ENCODE results near the gene PSMG3. TPM values are rescaled to one million over a fixed set of nuclear protein-coding genes. Genes with fewer than 3 reads are reported as not detected.
"Not testable (repeated sequence)": the region's sequence is repeated elsewhere in the genome, so short reads cannot be mapped to it uniquely, and the experiment has no call there.

Gene PSMG3
- total RNA-seq, 1 experiment from 2014 or later: 87.9 TPM

- DNase-seq (ENCODE audit: low read depth): no peak
These were observed 27.4 kb upstream of the PSMG3 start for GRCh38 chr7:1597066-1597760.

DNA sequence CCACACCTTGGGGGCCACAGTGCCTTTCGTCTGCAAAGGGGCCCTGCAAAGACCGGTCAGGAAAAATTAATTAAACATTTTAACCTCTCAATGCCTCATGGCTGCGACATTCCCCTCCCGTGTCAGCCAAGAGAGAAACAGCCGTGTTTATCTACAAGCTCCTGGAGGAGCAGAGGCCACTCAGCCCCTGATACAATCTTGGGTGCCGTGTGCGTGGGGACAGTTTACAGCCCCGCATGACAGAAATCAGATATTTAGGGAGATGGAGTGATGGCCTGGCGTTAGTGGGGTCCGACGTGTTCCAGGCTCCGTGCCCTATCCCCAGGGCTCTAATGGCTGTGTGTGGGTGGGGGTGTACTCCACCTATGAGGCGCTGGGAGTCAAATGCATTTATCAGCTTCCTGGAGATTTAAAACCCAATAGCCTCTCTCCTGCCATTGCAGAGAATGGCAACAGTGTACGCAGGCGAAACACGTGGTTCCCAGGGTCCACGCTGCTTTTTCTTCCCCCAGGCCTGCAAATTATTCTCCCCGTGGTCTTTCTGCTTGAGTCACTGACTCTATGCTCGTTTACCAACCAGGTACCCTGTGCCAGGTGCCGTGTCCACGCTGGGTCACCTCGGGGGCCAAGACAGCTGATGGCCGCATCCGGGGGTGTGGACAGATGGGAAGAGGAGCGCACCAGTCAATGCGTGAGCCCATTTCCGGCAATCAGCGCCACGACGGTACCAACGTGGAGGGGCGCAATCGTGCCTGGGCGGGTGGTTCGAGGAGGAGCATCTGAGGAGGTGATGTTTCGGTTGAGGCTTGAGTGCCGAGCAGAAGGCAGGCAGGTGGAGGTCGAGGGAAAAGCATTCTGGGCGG, 26.6 kb upstream of the PSMG3 start:
- DNase-seq (ENCODE audit: low read depth): no peak

DNA sequence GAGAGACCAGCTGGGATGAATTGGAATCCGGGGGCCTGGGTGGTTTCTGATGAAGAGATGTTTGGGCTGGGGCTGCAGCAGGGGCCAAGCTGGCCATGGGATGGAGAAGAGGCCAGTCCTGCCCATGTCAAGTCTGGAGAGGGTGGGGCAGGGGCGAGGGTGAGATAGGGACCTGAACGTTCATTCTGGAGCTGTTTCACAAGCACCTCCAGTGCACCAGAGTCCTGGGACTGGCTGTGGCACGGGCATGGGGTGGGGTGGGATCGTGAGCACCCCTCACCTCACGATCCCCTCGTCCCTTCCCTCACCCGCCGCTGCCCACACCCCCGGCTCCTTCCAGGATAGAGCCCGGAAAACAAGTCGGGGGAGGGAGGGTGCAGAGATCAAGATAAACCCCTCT, 25.8 kb upstream of the PSMG3 start:
- no peak for DNase-seq (ENCODE audit: low read depth)

DNA sequence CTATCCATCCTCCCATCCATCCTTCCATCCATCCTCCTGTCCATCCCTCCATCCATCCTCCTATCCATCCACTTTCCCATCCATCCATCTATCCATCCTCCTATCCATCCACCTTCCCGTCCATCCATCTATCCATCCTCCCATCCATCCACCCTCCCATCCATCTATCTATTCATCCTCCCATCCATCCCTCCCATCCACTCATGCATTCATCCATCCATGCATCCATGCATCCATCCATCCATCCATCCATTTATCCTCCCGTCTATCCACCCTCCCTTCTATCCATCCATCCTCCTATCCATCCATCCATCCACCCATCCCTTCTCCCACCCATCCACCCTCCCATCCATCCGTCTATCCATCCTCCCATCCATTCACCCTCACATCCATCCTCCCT, 25.2 kb upstream of the PSMG3 start:
- no peak for DNase-seq (ENCODE audit: low read depth)

GRCh38 chr7:1593904-1594421, 24.1 kb upstream of the PSMG3 start:
- no peak for DNase-seq (ENCODE audit: low read depth)

DNA sequence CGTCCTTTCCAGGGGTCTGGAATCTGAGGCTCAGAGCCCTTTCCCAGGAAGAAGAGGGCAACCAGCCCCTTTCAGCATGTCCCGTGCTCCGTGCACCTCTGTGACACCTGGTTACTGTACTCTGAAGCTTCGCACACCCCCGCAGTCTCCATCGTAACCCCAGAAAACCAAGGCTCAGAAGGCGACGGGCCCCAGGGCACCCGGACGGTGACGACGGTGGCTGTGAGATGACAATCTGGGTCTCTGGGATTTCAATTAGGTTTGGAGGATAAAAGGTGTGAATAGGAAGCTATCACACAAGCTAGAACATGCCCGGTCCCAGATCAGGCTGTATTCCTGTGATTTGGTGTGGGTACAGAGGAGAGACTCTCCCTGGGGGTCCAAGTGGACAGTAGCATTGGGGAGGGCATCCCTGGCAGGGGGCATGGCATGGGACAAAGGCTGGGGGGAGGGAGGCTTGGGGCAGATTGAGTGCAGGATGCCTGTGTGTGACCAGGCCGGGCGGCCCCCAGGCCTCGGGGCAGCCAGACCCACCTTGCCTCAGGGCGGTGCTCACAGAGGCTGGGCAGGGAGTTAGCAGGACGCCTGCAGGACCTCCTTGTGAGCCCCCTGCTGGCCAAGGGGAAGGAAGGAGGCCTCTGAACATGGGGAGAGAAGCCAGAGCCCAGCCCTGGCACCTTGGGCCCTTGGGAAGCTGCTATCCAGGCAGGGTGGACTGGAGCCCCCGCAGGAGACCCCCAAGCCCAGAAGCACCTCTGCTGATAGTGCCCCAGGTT, 23.4 kb upstream of the PSMG3 start:
- DNase-seq (ENCODE audit: low read depth): peak; percentile 22

DNA sequence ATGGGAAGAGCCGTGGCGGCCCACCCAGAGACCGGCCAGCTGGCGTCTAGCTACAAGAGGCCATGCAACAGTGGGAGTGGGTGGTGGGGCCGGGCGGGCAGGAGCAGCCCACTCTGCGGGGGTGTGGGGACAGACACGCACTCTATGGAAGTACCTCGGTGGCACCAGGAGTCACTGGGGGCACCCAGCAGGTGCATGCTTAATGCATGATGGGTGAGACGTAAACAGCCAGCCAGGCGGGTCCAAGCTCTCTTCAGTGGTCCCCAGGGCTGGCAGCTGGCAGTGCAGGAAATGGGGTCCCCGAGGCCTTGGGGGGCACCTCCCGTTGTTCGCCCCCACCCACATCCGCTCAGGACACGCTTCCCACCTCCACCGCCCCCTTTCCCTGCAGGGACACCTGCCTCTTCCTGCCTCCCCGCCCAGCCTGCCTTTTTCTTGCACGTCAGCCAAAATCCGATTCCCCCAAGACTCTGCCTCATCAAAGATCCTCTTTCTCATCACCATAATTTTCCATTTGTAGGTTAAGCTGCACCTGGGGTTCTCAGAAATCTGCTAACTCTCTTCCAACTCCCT, 22.6 kb upstream of the PSMG3 start:
- DNase-seq (ENCODE audit: low read depth): no peak

- no peak for DNase-seq (ENCODE audit: low read depth)
These were observed 22.0 kb upstream of the PSMG3 start for GRCh38 chr7:1591876-1592275.

DNA sequence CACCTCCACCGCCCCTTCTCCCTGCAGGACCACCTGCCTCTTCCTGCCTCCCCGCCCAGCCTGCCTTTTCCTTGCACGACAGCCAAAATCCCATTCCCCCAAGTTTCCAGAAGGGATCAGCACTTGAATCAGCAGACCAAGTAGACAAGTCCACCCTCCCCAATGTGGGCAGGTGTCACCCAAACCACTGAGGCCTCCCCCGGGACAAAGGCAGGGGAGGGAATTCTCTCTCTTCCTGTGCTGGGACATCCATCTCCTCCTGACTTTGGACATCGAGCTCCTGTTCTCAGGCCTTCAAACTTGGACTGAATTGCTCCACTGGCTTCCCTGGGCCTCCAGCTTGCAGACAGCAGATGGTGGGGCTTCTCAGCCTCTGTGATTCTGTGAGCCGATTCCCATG, 21.6 kb upstream of the PSMG3 start:
- no peak for DNase-seq (ENCODE audit: low read depth)

DNA sequence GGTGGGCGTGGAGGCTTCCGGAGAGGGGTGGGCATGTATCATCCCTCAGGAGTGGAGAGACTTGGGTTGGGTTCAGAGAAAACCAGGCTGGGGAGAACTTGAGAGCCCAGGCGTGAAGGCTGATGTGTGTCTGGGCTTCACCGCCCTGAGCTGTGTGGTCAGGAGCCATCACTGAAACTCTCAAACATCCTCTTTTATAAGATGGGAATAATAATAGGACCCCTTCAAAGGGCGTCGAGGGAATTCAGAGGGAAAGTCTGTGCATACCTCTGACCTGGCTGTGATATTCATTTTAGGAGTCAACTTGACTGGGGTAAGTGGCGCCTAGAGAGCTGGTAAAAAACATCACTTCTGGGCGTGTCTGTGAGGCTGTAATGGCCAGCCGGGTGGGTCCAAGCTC, 21.1 kb upstream of the PSMG3 start:
- no peak for DNase-seq (ENCODE audit: low read depth)

DNA sequence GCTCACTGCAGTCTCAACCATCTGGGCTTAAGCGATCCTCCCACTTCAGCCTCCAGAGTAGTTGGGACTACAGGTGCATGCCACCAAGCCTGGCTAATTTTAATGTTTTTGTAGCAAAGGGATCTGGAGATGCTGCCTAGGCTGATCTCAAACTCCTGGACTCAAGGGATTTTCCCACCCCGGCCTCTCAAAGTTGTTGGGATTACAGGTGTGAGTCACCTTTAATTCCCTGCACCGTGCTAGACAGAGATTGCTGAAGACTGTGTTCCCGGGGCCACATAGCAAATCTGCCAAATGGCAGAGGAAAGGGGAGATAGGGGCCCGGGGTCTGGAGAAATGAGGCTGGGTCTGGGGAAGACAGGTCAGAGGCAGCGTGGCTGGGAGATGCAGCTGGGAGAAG, 20.6 kb upstream of the PSMG3 start:
- peak; percentile 30 for DNase-seq (ENCODE audit: low read depth)

DNA sequence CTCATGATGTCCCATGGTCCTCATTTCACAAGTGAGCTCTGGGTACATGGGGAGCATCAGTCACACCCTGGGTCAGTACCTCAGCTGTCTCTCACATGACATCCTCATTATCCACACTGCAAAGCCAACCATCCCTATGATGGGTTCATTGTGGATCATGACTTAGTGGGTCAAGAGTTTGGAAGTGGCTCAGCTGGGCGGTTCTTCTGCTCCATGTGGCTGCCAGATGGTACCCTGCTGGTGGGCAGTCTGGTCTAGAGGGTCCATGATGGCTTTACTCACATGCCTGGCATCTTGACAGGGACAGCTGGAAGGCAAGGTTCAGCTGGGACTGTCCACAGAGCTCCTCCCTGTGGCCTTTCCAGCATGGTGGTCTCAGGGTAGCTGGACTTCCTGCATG, 19.1 kb upstream of the PSMG3 start:
- no peak for DNase-seq (ENCODE audit: low read depth)

GRCh38 chr7:1587738-1588137, 17.9 kb upstream of the PSMG3 start:
- no peak for DNase-seq (ENCODE audit: low read depth)

- DNase-seq (ENCODE audit: low read depth): peak; percentile 35
These were observed 17.2 kb upstream of the PSMG3 start for GRCh38 chr7:1586827-1587705.

DNA sequence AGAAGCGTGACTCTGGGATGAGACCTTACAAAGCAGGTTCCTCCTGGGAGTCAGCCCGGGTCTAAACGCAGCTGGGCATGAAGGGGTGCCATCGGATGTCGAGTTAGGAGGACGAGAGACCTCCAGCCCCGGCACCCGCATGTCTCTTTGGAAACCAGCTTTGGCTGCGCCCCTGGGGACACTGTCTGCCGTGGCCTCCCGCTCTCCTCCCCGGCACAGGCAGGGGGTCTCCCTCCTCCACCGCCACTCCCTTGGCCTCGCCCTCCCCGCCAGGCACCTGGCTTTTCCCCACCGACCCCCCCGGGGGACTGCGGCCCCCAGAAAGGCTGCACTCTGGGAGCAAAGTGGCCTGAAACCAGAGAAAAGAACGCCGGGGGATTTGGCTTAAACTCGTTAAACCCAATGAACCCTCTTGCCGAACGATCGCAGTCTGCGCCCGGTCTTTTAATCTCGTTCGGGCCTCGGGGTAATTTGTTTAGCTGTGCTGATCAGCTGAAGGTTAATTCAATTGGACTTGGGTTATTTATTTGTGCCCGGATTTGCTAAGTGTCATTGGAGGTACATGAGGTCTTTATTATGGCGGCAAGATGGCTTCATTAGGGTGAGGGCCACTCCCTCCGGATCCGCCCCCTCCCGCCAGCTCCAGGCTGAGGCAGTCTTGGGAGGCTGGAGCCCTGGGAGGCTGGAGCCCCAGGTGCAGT, 16.4 kb upstream of the PSMG3 start:
- DNase-seq (ENCODE audit: low read depth): no peak

GRCh38 chr7:1585142-1585981, 15.5 kb upstream of the PSMG3 start:
- DNase-seq (ENCODE audit: low read depth): no peak

DNA sequence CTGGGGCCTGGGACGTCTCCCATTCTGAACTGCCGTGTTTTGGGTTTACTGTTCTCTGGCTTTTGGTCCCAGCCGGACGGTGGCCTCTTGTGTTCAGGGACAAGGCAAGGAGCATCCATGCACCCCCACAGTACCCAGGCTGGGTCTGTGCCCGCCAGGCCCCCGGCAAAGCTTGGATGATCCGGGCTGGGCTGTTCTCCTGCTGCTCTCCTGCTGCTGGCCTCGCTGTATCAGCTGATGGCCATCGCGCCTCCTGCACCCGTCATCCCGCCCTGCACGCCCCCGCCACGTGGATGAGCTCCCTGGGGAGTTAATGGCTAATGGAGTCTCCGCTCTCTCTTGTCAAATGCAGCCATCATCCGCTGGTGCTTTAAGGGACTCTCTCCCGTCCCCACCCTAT, 14.9 kb upstream of the PSMG3 start:
- no peak for DNase-seq (ENCODE audit: low read depth)

- DNase-seq (ENCODE audit: low read depth): not testable (repeated sequence)
These were observed 13.6 kb upstream of the PSMG3 start for GRCh38 chr7:1583241-1583930.
